HG02938 (cell line): ENCODE data around the gene LBR.
"Not testable (repeated sequence)": the region's sequence is repeated elsewhere in the genome, so short reads cannot be mapped to it uniquely, and the experiment has no call there.

ENCODE experiments used
- ATAC-seq: cut with Tn5 transposase; IDR thresholded peaks from one replicate; pipeline ENCODE4 v1.9.1; 2021; ENCODE audit warnings: mild to moderate bottlenecking, moderate library complexity; ENCODE audit not compliant: unreplicated experiment

Gene LBR

DNA sequence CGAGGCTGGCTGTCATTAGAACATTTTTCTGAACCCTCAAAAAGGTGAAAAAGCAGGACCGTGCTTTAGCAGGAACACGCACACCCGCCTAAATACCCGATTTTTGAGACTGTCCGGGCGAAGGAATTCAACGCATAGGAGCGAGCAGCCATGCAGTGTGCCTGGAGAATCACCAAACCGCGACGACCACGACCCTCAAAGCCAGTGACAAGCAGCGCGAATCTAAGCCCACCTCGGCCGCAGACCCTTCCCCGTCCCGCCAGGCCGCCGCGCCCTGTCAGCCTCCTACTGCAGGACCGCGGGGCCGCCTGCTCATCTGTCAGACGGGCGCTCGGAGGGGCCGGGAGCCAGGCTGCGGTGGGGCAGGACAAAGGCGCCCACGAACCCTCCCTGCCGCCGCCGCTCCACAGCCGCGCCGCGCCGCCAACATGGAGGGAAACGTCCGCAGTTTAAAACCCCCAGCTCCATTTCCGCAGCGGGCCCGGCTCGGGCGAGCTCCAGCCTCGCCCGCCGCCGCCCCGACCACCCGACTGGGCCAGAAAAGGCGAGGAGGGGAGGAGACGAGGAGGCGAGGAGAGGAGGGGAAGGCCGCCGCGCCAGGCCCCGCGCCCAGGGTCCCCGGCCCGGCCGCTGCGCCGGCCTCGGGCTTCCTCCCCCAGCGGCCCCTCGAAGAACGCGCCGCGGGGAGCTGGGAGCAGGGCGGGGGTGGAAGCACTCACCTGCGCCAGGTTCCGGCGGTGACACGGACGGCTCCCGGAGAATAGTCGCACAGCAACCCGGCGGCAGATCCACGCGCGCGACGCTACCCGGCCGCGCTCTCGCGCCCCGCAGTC is at the start of gene LBR:
Gene LBR, minus strand, starts transcription at position 804 of the 833 bp plus-strand sequence. CDS start 3,963 bp downstream, outside the sequence.
- ATAC-seq: peak; percentile 32

DNA sequence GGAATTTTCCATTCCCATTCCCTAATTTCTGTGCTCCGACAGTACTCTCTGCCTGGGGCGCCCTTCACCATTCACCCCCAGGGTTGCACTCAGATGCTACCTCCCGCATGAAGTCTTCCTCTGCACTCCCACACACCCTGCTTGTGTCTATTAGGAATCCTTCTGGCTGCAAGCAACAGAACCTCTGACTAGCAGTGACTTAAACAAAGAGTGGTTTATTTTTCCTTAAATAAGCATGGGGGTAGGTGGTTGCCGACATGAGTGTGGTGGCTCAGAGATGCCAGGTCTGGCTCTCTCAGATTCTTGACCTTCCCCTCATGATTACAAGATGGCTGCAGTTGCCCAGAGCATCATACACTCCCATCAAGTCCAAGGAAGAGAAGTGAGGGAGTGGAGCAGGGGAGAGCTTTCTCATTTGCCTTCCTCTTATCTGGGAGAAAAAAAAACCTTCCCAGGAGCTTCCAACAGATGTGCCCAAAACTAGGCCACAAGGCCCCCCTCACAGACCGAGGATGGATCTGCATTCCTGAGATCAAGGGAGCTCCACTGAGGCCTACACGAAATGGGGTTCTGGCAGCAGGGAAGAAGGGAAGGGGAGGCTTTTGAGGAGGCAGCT is 49.6 kb upstream of the LBR start:
- no peak for ATAC-seq

DNA sequence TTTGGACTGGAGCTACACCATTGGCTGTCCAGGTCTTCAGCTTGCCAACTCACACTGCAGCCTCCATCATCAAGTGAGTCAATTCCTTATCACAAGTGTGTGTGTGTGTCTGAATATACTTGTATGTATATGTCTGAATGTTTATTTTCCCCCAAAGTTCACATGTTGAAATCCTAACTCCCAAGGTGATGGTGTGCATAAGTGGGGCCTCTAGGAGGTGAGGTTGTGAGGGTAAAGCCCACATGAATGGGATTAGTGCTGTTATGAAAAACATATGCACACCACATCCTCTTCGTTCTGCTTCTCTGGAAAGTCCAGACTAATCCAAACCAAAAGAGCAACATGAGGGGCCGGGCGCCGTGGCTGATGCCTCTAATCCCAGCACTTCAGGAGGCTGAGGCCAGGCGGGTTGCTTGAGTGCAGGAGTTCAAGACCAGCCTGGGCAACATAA is 48.7 kb upstream of the LBR start:
- ATAC-seq: no peak

DNA sequence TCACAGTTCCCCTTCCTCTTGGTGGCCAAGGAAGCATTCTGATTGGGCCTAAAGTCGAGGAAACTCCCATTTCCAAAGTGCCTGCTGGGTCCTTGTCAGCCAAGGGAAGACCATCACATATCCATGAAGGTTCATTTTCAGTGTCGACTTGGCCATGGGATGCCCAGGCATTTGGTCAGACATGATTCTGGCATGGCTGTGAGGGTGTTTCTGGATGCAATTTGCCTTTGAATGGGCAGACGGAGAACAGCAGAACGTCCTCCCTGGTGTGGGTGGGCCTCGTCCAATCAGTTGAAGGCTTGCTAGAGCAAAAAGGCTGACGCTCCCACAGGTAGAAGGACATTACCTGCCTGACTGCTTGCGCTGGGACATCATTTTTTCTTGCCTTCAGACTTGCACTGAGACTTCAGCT is 48.3 kb upstream of the LBR start:
- no peak for ATAC-seq

DNA sequence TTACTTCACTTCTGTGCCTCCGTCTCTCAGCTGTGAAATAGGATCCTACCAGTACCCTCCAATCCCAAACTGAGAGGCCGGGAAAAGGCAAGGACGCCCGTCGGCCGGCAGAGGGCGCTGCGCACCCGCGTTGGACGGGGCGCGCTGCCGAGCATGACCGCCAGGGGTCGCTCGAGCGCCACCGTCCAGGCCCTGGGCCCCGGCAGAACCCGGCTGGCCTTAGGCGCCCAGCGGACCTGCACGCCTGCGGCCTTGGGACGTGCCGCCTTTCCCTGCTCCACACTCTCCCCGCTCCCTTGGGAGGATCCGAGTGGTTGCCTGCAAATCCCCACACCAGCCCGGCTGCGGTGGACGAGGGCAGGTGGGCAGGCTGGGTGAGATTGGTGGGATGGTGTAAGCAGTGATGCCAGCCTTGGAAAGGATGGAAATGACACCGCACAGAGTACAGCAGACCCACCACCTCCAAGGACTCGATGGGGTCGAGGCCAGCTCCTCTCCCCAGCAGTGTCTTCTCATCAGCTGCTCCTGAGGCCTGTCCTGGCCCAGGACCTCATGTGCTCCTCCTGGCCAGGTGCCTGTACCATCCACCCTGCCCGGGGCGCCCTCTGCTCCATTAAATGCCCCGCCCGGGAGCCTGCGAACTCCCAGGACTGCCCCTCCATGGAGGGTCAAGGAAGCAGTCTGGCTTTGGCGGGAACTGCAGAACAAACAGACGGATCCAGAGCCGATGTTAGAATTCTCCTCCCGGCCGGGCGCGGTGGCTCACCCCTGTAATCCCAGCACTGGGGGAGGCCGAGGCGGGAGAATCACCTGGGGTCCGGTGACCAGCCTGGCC is 47.4 kb upstream of the LBR start:
- peak; percentile 48 for ATAC-seq

DNA sequence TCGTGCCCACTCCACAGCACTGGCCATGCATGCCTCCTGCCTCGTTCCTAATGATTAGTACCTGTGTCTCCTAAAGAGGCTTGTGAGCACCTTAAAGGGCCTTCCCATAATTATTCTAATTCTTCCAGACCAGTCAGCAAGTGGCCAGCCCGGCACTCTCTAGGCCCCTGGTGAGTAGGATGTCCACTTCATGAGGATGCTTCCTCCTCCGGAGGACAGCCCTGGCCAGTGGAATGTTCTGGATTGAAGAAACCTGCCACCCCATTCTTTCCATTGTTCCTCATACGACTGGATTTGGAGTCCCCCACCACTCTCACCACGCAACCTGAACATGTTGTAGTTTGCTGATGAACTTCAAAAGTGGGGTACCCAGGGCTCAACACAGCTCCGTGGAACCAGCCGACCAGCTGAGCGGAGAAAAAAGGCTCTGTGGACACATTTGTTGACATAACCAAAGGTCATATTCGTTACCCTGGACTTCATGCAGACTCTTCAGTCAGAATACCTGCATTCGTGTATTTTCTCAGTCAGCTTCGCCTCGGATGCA is 46.7 kb upstream of the LBR start:
- no peak for ATAC-seq

DNA sequence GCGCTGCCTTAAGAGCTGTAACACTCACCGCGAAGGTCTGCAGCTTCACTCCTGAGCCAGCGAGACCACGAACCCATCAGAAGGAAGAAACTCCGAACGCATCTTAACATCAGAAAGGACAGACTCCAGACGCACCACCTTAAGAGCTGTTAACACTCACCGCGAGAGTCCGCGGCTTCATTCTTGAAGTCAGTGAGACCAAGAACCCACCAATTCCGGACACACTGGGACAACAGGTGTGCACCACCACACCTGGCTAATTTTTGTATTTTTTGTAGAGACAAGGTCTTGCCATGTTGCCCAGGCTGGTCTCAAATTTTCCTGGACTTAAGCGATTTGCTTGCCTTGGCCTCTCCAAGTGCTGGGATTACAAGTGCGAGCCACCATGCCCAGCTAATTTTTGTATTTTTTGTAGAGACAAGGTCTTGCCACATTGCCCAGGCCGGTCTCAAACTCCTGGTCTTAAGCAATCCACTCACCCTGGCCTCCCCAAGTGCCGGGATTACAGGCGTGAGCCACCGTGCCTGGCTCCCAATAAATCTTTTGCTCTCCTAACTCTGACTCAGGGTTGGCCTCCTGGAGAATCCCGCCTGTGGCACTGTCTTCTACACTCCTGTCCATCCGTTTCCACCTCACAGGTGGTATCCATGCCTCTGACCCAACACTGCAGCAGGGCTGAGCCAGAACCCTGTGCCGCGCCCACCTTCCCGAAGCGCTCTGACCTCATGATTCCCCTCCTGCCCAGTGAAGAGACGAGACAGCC is 46.0 kb upstream of the LBR start:
- ATAC-seq: not testable (repeated sequence)

DNA sequence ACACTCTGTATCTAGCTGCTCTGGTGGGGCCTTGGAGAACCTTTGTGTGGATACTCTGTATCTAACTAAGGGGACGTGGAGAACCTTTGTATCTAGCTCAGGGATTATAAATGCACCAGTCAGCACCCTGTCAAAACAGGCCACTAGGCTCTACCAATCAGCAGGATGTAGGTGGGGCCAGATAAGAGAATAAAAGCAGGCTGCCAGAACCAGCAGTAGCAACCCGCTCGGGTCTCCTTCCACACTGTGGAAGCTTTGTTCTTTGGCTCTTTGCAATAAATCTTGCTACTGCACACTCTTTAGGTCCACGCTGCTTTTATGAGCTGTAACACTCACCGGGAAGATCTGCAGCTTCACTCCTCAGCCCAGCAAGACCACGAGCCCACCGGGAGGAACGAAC is 45.4 kb upstream of the LBR start:
- not testable (repeated sequence) for ATAC-seq

DNA sequence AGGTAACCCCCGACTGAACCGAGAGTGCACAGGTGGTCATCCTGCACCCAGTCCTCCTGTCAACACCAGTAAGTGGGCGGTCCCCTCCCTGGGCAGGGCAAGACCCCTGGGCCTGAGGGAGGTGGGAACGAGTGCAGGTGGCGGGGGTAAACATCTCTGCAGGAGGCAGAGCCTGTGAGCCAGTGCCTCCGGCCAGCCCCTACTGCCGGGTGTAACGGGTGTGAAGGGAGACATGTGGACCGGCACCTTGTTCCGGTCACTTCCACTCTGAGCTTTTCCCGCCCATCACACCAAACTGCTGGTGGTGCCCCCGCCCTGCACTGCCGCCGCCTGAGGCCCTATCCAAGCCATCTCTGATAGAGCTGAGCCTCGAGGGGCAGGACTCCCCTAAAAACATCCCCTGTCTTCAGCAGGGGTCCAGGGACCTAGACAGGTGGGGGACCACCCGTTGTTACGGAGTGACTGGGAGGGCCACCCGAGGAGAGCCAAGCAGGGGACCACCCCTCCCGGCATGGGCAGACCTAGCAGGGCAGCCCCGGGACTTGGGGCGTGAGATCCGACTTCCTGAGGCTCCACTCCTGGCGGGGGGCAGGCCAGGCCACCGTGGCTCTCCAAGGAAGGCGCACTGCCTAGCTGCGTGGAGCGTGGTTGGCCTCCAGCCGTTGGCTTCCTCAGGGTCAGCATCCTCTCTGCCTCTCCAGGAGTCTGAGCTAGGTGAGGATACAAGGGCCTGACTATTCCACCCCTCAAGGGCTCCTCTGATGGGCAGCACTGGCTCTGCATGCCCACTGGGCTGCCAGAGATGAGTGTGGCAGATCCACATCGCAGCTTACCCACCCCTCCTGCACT is 43.8 kb upstream of the LBR start:
- no peak for ATAC-seq

DNA sequence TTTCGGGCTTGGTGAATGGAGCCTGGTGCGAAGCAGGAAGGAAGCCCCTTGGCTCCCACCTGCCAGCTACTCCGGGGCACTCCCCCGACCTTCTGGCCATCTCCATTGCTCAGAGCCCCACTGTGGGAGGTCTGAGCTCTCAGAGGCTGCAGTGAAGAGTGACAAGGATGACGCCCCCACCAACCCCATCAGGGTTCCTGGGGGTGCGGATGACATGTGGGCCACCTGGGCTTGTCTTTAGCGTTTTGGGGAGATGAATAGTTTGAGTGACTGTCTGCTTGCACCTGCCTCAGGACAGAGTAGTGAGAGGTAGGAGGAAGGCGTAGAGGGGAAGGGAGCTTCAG is 43.2 kb upstream of the LBR start:
- ATAC-seq: no peak

DNA sequence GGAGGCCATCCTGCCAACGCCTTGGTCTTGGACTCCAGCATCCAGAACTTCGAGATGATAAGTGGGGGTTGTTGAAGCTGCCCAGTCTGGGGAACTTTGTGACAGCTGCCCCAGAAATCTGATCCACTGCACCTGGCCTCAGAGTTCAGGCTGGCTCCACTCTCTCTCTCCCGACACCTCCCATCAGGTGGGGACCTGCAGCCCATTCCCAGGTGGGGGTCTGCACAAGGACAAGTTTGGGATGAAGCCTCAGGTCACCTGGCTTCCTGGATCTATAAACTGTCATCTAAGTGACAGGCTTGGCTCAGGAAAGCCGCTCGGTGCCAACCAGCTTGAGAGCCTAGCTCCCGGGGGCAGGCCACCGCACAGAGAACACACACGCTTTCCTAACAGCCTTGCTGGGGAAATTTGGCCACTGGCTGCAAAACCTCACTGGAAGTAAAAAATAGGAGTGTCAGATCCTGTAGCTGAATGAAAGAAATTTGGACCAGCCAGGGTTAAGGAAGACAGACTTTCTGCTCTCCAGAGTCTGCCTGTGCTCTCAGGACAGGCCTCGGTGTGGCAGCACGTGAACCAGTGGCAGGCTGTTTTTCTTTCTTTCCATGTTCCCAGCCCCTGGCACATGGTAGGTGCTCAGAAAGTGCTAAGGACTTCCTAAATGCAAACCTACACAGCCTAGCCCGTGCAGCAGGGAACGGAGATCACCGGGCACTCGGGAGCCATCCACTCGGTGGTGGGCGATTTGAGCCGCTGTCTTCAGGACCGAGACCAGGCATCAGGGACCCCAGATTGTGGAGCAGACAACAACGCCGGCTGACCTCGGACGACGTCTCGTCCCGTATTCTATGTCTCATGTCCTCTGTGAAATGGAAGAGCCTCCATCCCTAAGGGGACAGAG is 42.6 kb upstream of the LBR start:
- no peak for ATAC-seq

DNA sequence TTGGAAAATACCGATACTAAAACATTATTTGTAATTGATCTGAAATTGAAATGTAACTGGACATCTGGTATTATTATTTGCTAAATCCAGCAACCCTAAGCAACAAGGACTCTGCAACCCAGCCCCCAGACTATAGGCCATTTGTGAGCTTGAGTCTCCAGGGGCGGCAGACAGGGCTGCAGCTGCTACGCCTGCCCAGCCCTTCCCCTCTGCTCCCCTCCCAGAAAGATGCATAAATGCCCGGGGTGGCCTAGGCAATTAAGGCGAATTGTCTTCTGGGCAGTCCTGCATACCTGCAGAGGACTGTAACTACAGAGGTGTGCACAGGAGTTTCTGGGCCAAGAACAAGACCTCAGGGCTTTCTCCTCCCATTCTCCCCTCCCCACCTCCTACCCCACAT is 41.2 kb upstream of the LBR start:
- no peak for ATAC-seq

DNA sequence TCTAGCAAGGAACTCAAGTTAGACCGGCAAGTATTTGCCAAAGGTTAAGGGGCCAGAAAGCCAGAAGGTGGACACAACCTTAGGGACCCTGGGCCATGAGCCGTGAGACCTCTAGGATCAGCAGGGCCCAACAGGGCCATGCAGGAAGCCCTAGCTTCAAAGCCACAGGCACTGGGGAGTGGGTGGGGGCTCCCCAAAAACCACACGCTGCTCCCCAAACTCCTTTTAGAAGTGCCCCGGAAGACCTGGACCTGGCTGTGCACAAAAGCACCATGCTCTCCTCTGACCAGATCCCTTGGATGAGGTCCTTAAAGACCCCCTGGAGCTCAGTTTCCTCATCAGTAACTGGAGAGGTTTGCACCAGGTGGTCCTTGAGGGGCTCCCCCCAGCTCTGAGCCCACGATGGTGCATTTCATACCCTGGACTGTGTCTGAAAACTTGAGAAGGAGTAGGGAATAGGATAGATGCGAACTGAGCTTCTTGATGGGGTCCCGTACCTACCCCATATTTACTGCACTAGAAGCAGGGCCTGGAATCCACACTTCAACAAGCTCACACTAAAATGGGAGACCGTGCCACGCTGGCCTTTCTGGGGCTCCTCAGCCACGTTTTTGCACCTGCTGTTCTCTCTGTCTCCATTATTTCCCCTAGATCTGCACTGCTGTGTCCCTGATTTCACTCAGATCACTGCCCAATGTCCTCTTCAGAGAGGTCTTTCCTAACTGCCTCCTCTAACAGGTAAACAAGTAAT is 40.6 kb upstream of the LBR start:
- ATAC-seq: no peak

DNA sequence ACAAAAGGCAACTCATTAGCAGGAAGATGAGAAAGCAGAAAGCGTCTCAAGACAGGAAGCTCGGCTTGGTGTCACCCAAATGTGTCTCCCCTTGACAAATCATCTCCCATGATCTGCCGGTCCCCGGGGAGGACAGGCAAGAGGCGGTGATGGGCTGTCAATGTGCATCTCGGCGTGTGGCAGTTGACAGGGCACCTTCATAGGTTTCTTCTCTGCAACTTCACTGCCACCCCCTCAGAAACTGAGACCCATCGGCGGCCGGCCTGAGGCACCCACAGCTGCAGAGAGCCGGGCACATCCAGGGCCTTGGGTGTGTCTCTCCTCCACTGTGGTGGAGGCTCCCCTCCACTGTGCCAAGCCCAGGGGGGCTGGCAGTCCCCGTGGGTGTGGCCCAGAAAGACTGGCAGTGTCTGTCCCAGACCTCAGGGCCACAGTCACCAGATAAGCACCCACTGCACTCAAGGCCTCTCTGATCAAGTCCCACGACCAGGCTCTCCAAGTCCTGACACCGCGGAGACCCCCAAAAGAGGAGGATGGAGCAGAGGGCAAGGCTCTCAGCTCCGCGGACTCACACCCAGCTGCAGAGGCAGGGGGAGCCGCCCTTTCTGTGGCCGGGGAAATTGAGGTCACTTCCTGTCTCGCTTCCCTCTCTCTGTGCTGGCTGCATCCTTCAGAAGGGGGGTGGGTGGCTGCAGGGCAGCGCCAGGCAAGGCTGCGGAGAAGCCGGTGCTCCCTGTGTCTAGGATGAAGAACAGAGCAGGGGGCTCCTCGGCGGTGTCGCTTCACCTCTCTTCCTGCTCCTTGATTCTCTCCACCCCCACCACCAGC is 39.6 kb upstream of the LBR start:
- ATAC-seq: peak; percentile 94

DNA sequence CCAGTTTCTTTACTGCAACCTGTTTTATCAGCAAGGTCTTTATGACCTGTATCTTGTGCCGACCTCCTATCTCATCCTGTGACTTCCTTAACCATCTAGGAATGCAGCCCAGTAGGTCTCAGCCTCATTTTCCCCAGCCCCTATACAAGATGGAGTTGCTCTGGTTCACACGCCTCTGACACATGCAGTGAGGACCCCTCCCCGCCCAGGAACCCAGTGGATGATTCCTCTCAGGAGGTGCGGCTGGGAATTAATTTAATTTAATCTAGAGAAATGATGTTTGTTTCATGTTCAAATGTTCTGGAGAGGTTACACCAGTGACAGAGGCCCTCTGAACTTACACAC is 39.0 kb upstream of the LBR start:
- ATAC-seq: no peak

DNA sequence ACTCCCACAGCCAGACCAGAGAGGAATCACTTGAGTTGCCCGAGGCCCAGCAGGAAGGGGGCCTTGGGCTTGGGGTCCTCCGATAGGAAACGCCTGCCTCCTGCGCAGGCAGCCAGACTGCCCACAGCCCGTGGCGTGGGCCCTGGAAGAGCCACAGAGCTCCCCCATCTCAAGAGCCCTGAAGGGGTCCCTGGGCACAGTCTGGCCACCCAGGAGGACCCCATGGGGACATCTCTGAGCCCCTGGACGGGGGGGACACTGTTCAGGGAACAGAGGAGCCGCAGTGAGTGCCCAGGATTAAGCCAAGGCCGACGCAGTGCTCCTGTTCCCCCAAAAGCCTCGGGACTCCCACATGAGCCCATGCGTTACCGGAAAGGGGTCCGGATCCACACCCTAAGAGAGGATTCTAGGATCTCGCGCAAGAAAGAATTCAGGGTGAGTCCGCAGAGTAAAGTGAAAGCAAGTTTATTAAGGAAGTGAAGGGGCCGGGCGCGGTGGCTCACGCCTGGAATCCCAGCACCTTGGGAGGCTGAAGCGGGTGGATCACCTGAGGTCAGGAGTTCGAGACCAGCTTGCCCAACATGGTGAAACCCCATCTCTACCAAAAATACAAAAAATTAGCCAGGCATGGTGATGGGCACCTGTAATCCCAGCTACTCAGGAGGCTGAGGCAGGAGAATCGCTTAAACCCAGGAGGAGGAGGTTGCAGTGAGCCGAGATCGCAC is 38.1 kb upstream of the LBR start:
- ATAC-seq: no peak
